IPS-18a (cell line): Measurements from ENCODE around the gene PDZRN4.
"Not testable (repeated sequence)": the region's sequence is repeated elsewhere in the genome, so short reads cannot be mapped to it uniquely, and the experiment has no call there.

Experiments
- H3K27ac ChIP-seq: one replicate; pipeline ENCODE4 v1.5.1; 2013; ENCODE audit warnings: low read length
- H3K27me3 ChIP-seq: one replicate; pipeline ENCODE4 v1.6.1; 2013; ENCODE audit warnings: mild to moderate bottlenecking, low read length; ENCODE audit not compliant: control insufficient read depth, insufficient read depth
- H3K36me3 ChIP-seq: one replicate; pipeline ENCODE4 v1.6.1; 2013; ENCODE audit warnings: low read depth, low read length; ENCODE audit not compliant: control insufficient read depth
- H3K4me1 ChIP-seq: one replicate; pipeline ENCODE4 v1.6.1; 2013; ENCODE audit warnings: low read depth, low read length; ENCODE audit not compliant: control insufficient read depth
- H3K4me3 ChIP-seq: one replicate; pipeline ENCODE4 v1.5.1; 2013; ENCODE audit warnings: low read length
- H3K9ac ChIP-seq: one replicate; pipeline ENCODE4 v1.6.1; 2013; ENCODE audit warnings: mild to moderate bottlenecking, low read length, moderate library complexity
- H3K9me3 ChIP-seq: one replicate; pipeline ENCODE4 v1.6.1; 2013; ENCODE audit warnings: low read depth, low read length; ENCODE audit not compliant: control insufficient read depth

Gene PDZRN4

GRCh38 chr12:41188058-41188840 lies at the start of gene PDZRN4:
Gene PDZRN4, plus strand, starts transcription at chr12:41188320.
- H3K4me3 ChIP-seq, result peak within 1 kb of the TSS; percentile 57
- H3K9ac ChIP-seq, result no peak within 1 kb of the TSS
- H3K27ac ChIP-seq, result no peak within 1 kb of the TSS
- peaks cover 45% of the 10 kb centered on the region for H3K27me3 ChIP-seq
- H3K4me1 ChIP-seq, result peaks cover 6% of the 10 kb centered on the region
- H3K9me3 ChIP-seq, result no peaks in the 10 kb centered on the region
- no peaks in the 10 kb centered on the region for H3K36me3 ChIP-seq

GRCh38 chr12:41140117-41140516 lies 48.0 kb upstream of the PDZRN4 start:
- no peak overlapping the region for H3K9ac ChIP-seq
- no peaks in the 10 kb centered on the region for H3K9me3 ChIP-seq
- H3K36me3 ChIP-seq, result no peaks in the 10 kb centered on the region
- H3K27me3 ChIP-seq, result no peaks in the 10 kb centered on the region
- no peaks in the 10 kb centered on the region for H3K4me1 ChIP-seq
- no peak overlapping the region for H3K4me3 ChIP-seq
- H3K27ac ChIP-seq, result no peak overlapping the region

GRCh38 chr12:41141104-41141503 lies 47.0 kb upstream of the PDZRN4 start:
- no peaks in the 10 kb centered on the region for H3K36me3 ChIP-seq
- no peak overlapping the region for H3K9ac ChIP-seq
- H3K9me3 ChIP-seq, result no peaks in the 10 kb centered on the region
- no peak overlapping the region for H3K27ac ChIP-seq
- no peak overlapping the region for H3K4me3 ChIP-seq
- no peaks in the 10 kb centered on the region for H3K4me1 ChIP-seq
- no peaks in the 10 kb centered on the region for H3K27me3 ChIP-seq

- Histone ChIP-seq H3K27me3 (no peaks in the 10 kb centered on the region), H3K4me1 (no peaks in the 10 kb centered on the region), H3K27ac (no peak overlapping the region), H3K9ac (no peak overlapping the region), H3K9me3 (no peaks in the 10 kb centered on the region), H3K4me3 (no peak overlapping the region), H3K36me3 (no peaks in the 10 kb centered on the region)
Measured at GRCh38 chr12:41142376-41142775, 45.7 kb upstream of the PDZRN4 start.

- Histone ChIP-seq H3K4me1 (no peaks in the 10 kb centered on the region), H3K4me3 (no peak overlapping the region), H3K27ac (no peak overlapping the region), H3K9me3 (no peaks in the 10 kb centered on the region), H3K36me3 (no peaks in the 10 kb centered on the region), H3K9ac (no peak overlapping the region), H3K27me3 (no peaks in the 10 kb centered on the region)
Measured at GRCh38 chr12:41151793-41152192, 36.3 kb upstream of the PDZRN4 start.

GRCh38 chr12:41162461-41162860 lies 25.7 kb upstream of the PDZRN4 start:
- Histone ChIP-seq H3K27me3 (no peaks in the 10 kb centered on the region), H3K9me3 (peaks cover 3% of the 10 kb centered on the region), H3K36me3 (no peaks in the 10 kb centered on the region), H3K27ac (no peak overlapping the region), H3K4me1 (no peaks in the 10 kb centered on the region), H3K4me3 (no peak overlapping the region), H3K9ac (no peak overlapping the region)

- Histone ChIP-seq H3K4me3 (no peak overlapping the region), H3K9ac (no peak overlapping the region), H3K36me3 (no peaks in the 10 kb centered on the region), H3K9me3 (peaks cover 3% of the 10 kb centered on the region), H3K4me1 (no peaks in the 10 kb centered on the region), H3K27me3 (no peaks in the 10 kb centered on the region), H3K27ac (no peak overlapping the region)
Measured at GRCh38 chr12:41167701-41168100, 20.4 kb upstream of the PDZRN4 start.

GRCh38 chr12:41174602-41175001 lies 13.5 kb upstream of the PDZRN4 start:
- Histone ChIP-seq H3K36me3 (no peaks in the 10 kb centered on the region), H3K9ac (no peak overlapping the region), H3K4me3 (no peak overlapping the region)

GRCh38 chr12:41179507-41179906 lies 8.6 kb upstream of the PDZRN4 start:
- H3K9ac ChIP-seq, H3K4me3 ChIP-seq, H3K27me3 ChIP-seq, H3K27ac ChIP-seq, H3K9me3 ChIP-seq, H3K36me3 ChIP-seq, H3K4me1 ChIP-seq: not testable (repeated sequence)

More at GRCh38 chr12:41174602-41175001, 13.5 kb upstream of the PDZRN4 start:
- Histone ChIP-seq H3K4me1 (no peaks in the 10 kb centered on the region), H3K9me3 (no peaks in the 10 kb centered on the region), H3K27ac (no peak overlapping the region), H3K27me3 (no peaks in the 10 kb centered on the region)

GRCh38 chr12:41184864-41185263 lies 3.3 kb upstream of the PDZRN4 start:
- Histone ChIP-seq H3K36me3 (no peaks in the 10 kb centered on the region), H3K27ac (no peak overlapping the region), H3K4me1 (peaks cover 2% of the 10 kb centered on the region), H3K27me3 (peaks cover 36% of the 10 kb centered on the region), H3K9ac (no peak overlapping the region), H3K4me3 (no peak overlapping the region), H3K9me3 (no peaks in the 10 kb centered on the region)

GRCh38 chr12:41186026-41186425 lies 2.1 kb upstream of the PDZRN4 start:
- Histone ChIP-seq H3K36me3 (no peaks in the 10 kb centered on the region), H3K4me1 (peaks cover 6% of the 10 kb centered on the region), H3K27me3 (peaks cover 45% of the 10 kb centered on the region)

GRCh38 chr12:41188841-41189394 lies 798 bp downstream of the PDZRN4 start:
- H3K27ac ChIP-seq, result no peak overlapping the region
- H3K27me3 ChIP-seq, result peaks cover 45% of the 10 kb centered on the region
- no peaks in the 10 kb centered on the region for H3K36me3 ChIP-seq
- peak overlapping the region; percentile 57 for H3K4me3 ChIP-seq
- no peak overlapping the region for H3K9ac ChIP-seq
- H3K4me1 ChIP-seq, result peaks cover 6% of the 10 kb centered on the region
- no peaks in the 10 kb centered on the region for H3K9me3 ChIP-seq

More at GRCh38 chr12:41186026-41186425, 2.1 kb upstream of the PDZRN4 start:
- Histone ChIP-seq H3K27ac (no peak overlapping the region), H3K9me3 (no peaks in the 10 kb centered on the region), H3K4me3 (no peak overlapping the region), H3K9ac (no peak overlapping the region)
